ENCODE results near the gene CCDC81.
"Not testable (repeated sequence)": the region's sequence is repeated elsewhere in the genome, so short reads cannot be mapped to it uniquely, and the experiment has no call there.

The CCDC81 gene

DNA sequence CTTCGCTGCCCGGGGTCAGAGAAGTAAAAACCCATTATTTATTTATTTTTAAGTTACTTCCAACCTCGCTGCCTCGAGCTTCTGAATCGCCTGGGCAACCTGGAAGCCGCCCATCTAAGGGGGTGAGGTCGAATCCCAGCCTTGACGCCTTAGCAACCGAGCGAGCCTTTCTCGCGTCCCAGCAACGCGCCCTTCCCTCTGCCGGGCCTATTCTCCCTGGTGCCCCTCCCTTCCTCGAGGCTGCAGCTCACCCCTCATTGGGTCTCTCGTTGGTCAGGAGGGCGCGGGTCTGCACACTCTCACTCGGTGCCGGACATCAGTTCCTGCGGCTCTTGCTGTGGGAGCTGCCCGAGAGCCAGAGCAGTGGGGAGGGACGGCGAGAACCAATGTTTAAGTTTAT is at the start of gene CCDC81:
Gene CCDC81 (plus strand): TSS at position 302 of the 400 bp plus-strand sequence. CDS start 277 bp downstream, outside the sequence.
- no peak for DNase-seq (ENCODE audit: low read depth)

DNA sequence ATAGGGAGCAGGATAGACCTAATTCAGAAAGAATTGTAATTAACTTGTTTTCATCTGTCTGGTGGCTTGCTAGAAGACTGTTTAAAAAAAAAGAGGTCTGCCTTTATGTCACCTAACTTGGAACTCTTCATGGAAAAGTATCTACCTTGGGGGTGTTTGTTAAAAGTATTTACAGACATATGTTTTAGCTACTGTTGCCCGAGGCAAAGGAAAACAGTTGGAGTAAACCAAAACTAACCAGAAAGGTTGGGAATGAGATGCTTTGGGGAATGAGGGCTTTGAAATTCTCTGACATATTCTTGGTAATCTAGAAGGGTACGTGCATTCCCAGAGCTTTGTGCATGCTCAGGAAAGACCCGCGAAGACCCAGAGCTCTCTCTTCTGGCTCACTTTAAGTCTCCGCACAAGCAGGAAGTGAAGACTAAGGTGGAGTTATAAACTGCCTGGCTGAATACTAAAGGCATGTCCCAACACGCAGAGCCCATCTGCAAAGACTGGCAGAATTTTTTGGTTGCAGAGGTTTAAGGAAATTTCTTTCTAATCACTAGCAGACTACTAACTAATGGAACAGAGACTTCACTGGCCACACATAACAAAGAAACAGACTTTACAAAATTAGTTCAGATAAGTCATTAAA is 39.4 kb upstream of the CCDC81 start:
- no peak for DNase-seq (ENCODE audit: low read depth)

DNA sequence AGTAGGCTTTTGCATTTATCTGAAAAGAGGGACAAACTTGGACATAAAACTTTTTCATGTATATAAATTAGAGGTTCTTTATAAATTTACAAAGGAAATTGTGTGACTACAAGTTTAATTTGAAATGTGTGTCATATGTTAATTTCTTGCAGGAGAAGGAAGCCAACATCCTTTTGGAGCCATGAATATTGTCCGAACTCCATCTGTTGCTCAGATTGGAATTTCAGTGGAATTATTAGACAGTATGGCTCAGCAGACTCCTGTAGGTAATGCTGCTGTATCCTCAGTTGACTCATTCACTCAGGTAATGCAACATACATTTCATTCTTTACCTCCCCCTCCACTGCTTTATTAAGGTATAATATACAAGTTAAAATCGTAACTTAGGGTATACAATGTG is 37.5 kb upstream of the CCDC81 start:
- DNase-seq (ENCODE audit: low read depth) = no peak

DNA sequence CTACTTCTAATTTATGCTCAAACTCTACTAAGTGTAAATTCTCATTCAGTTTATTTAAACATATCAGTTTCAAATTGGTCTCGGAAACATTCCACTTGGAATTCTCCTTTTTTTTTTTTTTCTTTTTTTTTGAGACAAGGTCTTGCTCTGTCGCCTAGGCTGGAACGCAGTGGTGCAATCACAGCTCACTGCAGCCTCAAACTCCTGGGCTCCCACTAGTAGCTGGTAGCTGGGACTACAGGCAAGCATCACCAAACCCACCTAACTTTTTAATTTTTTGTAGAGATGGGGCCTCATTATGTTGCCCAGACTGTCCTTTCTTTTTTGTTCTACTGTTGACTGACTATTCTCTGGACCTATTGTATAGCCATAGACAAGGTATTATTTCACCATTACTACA is 33.3 kb upstream of the CCDC81 start:
- no peak for DNase-seq (ENCODE audit: low read depth)

DNA sequence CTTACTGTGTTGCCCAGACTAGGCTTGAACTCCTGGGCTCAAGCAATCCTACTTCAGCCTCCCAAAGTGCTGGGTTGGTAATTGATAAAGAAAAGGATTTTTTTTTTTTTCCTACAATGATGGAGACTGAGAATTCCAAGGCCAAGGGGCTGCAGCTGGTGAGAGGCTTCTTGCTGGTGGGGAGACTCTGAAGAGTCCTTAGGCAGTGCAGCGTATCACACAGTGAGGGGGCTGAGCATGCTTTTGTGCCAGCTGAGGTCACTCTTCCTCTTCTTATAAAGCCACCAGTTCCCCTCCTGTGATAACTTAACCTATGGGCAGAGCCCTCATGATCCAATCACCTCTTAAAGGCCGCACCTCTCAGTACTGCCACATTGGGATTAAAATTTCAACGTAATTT is 28.2 kb upstream of the CCDC81 start:
- DNase-seq (ENCODE audit: low read depth) = no peak

DNA sequence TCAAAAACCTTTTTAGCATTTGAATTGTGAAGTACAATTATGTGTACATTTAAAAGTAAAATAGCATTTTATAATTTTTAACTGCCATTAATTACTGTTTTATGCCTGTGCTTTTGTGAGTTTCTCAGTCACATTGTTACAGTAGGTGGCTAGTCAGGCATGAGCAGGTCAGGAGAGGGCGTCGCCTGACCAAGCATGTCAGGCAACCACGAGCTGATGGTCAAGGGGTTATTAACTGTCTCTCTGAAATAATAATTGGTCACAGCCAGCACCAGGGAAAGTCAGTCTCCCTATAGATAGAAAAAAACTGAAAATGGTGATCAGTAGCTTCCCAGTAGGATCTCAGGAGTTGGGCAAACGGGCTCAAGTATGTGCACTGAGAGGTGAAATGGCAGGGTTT is 19.4 kb upstream of the CCDC81 start:
- no peak for DNase-seq (ENCODE audit: low read depth)

DNA sequence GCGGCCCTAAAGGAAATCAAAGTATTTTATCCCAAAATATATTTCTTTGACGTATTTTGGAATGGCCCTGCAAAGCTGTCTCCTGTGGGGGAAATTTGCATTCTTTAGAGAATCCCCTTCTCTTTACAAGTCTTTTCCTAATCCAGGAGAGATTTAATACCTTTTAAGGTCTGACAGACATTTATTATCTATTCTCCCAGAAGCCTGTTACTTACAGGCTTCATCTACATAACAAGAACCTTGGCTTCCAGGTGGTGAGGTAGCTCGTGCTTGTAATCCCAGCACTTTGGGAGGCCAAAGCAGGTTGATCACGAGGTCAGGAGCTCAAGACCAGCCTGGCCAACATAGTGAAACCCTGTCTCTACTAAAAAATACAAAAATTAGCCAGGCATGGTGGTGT is 17.3 kb upstream of the CCDC81 start:
- not testable (repeated sequence) for DNase-seq (ENCODE audit: low read depth)

DNA sequence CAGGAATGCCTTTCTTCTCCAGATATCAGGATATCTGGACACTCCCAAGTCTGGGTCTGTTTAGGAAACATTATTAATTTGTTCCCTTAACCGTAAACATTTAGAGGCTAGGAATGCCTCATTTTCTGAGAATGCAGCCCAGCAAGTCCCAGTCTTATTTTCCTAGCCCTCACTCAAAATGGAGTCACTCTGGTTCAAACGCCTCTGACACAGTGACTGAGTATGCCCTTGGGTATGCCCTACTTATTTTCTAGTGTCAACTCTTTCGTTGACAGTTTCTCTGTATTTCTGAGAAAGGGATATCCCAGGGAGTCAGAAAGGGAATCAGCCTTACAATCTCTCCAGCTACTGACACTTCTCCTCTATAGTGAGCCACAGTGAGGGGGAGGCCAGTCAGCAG is 16.0 kb upstream of the CCDC81 start:
- no peak for DNase-seq (ENCODE audit: low read depth)

DNA sequence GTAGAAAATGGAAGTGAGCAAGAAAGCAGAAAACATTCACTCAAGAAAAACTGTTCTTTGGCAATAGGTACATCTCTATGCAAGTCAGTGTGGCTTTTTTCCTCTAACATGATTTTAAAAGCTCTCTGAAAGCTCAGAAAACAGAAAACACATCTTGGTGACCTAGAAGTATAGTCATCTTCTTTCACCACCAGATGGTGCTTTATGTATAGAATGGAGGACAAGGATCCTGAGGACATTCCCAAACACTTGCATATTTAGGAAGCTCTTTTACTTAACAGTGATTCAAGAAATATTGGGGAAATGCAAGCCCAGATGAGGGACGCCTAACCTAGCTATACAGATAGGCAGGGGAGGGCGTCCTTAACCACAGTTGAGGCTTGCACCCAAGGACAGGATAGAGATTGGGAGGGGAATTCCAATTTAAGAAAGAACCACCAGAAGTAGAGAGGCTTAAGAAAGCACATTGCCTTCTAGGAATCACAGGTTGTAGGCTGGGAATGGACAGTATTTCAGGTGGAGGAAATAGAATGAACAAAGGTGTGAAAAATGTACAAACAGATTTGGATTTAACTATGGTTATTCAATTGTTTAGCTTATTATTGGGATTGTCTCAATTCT is 13.8 kb upstream of the CCDC81 start:
- DNase-seq (ENCODE audit: low read depth) = no peak

DNA sequence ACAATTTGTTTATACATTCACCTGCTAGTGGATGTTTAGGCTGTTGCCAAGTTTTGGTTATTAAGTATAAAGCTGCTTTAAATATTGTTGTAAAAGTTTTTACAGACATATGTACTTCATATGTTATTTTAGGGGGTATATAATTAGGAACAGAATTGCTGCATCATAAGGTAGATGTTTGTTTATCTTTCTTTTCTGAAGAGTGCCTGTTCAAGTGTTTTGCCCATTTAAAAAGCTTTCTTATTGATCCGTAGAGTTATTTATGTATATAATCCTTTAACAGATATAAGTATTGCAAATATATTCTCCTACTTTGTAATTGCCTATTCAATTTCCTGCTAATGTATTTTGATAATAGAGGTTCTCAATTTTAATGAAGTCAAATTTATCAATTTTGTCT is 11.3 kb upstream of the CCDC81 start:
- no peak for DNase-seq (ENCODE audit: low read depth)

DNA sequence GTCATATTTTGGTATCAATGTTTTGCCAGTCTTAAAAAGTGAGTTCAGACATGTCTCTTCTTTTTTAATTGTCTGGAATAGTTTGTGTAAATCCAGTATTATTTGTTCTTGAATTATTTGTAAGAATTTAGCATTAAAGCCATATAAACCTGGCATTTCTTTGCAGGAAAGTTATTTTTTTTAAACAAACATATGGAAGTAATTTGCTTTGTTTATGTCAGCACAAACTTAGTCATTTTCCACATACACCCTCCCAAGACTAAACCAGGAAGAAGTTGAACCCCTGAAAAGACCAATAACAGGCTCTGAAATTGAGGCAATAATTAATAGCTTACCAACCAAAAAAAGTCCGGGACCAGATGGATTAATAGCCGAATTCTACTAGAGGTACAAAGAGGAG is 9.1 kb upstream of the CCDC81 start:
- DNase-seq (ENCODE audit: low read depth) = no peak

DNA sequence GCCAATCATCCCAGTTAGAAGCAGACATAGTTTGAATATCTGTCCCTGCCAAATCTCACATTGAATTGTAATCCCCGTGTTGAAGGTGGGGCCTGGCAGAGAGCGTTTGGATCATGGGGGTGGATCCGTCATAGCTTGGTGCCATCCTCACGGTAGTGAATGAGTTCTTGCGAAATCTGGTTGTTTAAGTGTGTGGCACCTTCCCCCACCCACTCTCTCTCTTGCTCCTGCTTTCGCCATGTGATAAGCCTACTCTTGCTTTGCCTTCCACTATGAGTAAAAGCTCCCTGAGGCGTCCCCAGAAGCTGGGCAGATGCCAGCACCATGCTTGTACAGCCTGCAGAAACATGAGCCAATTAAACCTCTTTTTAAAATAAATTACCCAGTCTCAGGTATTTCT is 5.0 kb upstream of the CCDC81 start:
- DNase-seq (ENCODE audit: low read depth) = no peak

DNA sequence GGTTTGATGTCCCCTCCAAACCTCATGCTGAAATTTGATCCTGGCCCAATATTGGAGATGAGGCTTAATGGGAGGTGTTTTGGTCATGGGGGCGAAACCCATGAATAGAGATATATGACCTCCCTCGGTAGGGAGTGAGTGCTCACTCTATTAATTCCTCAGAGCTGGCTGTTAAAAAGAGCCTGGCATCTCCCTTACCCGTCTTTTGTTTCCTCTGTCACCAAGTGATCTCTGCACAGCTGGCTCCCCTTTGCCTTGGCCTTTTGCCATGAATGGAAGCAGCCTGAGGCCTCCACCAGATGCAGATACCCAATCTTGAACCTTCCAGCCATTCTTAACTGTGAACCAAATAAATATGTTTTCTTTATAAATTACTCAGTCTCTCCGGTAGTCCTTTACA is 4.5 kb upstream of the CCDC81 start:
- DNase-seq (ENCODE audit: low read depth) = no peak

DNA sequence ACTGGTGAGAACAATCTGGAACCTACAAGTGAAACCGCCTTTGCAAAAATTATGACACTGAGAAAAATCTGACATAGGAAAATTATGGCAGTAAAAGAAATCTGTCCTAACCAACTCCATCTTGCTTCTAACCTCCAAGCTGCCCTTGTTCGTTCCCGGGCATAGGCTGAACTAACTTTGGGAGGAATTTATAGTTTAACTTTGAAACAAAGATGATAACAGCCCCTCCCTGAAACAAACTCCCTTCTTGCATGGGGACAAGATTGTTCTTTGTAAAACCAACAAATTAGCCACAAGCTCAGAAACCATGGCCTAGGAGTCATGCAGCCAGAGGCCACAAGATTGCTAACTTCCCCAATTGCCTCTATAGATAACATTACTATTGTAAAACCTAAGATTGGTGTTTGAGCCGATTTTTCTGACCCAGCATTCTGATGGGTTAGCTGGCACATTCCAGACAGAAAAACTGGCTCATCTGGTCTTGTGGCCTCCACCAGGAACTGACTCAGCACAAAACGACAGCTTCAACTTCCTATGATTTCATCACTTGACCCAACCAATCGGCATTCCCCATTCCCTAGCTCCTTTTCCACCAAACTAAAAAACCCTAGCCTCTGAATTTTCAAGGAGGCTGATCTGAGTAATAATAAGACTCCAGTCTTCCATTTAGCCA is 3.6 kb upstream of the CCDC81 start:
- DNase-seq (ENCODE audit: low read depth) = no peak

DNA sequence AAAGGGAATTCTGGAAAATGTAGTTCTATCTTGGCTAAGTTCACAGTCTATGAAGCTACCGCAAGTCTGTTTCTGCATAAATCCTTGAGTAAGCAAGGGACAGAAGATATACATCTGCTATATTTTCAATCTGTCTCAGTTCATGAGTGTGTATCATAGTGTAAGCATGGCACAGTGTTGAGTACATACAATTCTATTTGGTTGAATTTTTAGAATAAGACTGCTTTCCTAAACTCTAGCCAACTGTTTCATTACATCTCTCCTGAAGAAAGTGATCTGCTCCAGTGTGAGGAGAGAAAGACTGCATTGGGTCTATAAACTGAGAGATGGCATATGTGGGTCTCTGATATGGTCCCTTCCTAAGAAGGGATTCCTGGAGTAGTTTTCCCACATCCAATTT is 2.6 kb upstream of the CCDC81 start:
- no peak for DNase-seq (ENCODE audit: low read depth)

DNA sequence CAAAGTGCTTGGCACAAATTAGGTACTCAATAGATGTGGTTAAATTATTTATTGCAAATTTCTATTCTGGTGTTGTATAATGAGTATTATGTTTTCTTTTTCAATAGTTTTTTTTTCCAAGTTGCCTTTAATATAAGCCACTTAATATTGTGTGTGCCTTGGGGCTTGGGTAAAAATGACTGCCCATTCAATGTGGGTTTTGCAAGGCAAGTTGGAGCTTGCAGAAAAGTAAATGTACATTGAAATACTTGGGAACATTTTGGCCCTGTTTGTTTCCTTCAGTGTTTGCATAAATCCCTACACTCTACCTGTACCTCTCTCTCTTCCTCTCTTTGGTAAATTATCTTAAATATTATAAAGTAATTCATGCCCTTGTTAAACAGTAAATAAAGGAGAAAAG is 2.1 kb upstream of the CCDC81 start:
- no peak for DNase-seq (ENCODE audit: low read depth)

DNA sequence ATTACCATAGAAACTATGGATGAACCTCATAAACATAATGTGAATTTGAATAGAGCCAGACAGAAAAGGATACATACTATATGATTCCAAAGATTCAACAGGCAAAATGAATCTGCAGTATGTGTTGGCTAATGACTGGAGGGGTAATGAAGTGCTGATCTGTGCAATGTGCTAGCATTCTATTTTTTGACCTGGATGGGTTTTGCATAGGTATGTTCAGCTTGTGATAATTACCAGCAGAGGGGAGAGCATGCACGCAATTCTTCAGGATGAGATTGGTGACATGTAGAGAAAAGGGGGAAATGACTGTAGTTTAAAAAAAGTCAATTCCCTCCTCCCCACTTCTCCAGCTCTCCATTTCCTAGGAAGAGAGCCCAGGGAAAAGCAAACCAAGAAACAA is 618 bp upstream of the CCDC81 start:
- DNase-seq (ENCODE audit: low read depth) = no peak

DNA sequence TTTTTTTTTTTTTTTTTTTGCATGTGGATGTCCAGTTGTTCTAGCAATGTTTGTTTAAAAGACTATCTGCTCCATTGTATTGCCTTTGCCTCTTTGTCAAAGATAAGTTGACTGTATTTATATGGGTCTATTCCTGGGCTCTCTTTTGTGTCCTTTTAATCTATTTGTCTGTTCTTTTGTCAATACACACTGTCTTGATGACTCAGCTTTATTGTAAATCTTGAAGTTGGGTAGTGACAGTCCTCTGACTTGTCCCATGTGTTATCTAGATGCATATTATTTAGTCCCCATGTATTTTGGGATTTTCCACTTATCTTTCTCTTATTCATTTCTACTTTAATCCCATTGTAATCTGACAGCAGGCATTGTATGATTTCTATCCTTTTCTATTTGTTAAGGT is 3.3 kb downstream of the CCDC81 start:
- DNase-seq (ENCODE audit: low read depth) = no peak

DNA sequence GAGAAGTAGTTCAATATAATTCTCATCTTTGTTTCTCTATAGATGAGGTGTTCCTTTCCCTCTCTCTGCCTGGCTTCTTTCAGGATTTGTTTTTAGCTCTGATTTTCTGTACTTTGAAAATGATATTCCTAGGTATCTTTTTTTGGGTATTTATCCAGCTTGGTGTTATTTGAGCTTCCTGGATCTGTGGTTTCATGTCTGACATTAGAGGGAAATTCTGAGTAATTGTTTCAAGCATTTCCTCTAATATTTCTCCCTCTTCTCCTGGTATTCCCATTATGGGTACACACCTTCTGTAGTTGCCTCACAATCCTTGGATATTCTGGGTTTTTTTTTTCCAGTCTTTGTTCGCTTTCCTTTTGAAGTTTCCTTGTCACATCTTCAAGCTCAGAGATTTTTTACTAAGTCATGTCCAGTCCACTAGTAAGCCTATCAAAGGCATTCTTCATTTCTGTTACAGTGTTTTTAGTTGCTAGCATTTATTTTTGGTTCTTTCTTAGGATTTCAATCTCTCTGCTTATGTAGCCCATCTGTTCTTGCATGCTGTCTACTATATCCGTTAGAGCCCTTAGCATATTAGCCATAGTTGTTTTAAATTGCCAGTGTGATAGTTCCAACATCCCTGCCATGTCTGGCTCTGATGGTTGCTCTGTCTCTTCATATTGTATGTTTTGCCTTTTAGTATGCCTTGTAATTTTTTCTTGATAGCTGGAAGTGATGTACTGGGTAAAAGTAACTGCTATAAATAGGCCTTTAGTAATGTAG is 5.8 kb downstream of the CCDC81 start:
- DNase-seq (ENCODE audit: low read depth) = no peak

DNA sequence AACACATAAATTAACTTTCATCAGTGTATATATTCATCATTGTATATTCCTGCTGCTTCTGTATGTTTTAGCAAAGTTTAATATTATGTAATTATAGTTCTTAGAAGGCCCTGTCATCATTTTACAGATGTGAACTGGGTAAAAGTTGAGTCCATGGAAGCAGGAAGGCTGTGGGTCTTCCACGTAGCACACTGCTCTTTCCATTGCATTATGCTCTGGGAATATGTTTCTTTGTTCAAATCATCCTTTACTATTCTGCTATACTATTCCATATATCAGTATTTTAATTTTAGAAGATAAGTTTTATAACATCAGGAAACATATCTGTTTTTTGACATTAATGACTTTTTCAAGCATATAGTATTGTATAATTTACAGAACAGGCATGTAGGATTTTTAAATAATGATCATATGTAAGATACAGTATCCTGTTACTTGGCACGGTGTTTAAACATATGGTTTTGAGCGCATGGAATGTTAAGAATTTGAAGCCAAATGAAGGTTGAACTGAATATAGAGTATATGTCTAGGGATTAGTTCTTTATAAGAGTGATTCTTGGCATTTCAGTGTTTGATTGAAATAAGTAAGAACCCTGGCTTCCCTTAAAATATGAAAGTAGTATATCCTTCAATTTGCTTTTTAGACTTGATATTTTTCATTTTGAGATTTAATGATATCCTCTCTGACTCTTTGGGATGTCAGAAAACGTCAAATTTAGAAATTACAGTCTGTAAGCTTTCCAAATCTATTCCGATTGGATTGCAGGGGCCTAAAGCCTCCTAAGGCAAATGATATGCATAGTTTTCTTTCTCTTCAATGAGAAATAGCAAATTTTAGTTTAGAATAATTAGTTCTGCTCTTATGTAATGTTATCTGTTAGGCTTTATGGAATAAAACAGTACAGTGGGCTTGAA is 8.6 kb downstream of the CCDC81 start:
- no peak for DNase-seq (ENCODE audit: low read depth)

DNA sequence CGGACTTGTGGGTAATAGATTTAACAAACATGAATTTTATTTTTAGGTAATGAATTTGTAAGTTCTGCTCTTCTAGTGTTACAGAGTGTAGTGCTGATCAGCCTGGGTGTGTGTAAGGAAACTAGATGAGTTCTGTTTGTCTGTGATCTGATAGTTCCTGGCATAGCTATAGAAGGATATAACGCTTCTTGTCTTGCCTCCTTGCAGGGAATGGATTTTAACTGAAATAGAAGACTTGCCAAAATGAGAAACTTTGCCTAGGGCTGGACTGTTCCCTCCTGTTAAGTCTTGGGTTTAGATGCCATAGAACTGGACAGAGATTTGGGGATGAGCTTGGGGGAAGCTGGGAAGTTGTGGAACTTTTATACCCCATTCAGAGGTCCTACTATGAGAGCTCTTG is 11.6 kb downstream of the CCDC81 start:
- DNase-seq (ENCODE audit: low read depth) = no peak

DNA sequence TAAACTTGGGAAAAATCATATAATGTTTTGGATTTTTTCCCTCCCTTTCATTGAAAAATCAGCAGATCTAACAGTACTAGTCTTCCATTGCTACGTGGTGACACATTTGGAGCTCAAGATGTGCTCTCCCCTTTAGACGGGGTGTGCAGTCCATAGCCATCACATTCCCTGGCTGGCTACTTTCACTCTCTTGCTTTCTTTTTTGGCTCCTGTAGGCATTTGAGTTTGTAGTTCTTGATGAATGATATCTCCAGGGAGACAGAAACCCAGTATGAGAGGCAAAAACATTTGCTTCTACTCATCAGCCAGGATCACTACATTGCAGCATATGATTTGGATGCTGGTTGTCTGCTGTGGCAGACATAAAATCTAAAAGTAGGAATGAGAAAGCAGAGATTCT is 12.1 kb downstream of the CCDC81 start:
- no peak for DNase-seq (ENCODE audit: low read depth)

All from stimulated activated CD4-positive, alpha-beta T cell treated with anti-CD3 and anti-CD28 coated beads, Interleukin-2, amount 100 ng/mL, for 4 hours (primary cell).